Ishikawa (cell line): ENCODE data around the gene KHDC4.

Source experiments
- CEBPB ChIP-seq: IDR thresholded peaks from 2 replicates; pipeline ENCODE4 v1.6.1; 2012
- CREB1 ChIP-seq: IDR thresholded peaks from 2 replicates; pipeline ENCODE4 v1.6.1; 2012; ENCODE audit warnings: low read depth
- EP300 ChIP-seq: IDR thresholded peaks from 2 replicates; pipeline ENCODE4 v1.6.1; 2012; ENCODE audit warnings: borderline replicate concordance
- NFIC ChIP-seq: IDR thresholded peaks from 2 replicates; pipeline ENCODE4 v1.6.1; 2012
- RAD21 ChIP-seq: IDR thresholded peaks from 2 replicates; pipeline ENCODE4 v1.6.1; 2012; ENCODE audit warnings: low read depth
- TCF12 ChIP-seq: IDR thresholded peaks from 2 replicates; pipeline ENCODE4 v1.6.1; 2012; ENCODE audit warnings: low read depth
- TEAD4 ChIP-seq: IDR thresholded peaks from 2 replicates; pipeline ENCODE4 v1.6.1; 2012
- YY1 ChIP-seq: IDR thresholded peaks from 2 replicates; pipeline ENCODE4 v1.6.1; 2012; ENCODE audit warnings: low read depth
- ZBTB7A ChIP-seq: IDR thresholded peaks from 2 replicates; pipeline ENCODE4 v1.6.1; 2012; ENCODE audit warnings: low read depth
- TF ChIP-seq, protein P1 (sequence below): IDR thresholded peaks from 2 replicates; pipeline ENCODE4 v1.6.1; 2012; ENCODE audit warnings: low read depth, mild to moderate bottlenecking
- TF ChIP-seq, protein P2 (sequence below): IDR thresholded peaks from 2 replicates; pipeline ENCODE4 v1.6.1; 2012
- TF ChIP-seq, protein P3 (sequence below): IDR thresholded peaks from 2 replicates; pipeline ENCODE4 v1.6.1; 2012

DNA sequence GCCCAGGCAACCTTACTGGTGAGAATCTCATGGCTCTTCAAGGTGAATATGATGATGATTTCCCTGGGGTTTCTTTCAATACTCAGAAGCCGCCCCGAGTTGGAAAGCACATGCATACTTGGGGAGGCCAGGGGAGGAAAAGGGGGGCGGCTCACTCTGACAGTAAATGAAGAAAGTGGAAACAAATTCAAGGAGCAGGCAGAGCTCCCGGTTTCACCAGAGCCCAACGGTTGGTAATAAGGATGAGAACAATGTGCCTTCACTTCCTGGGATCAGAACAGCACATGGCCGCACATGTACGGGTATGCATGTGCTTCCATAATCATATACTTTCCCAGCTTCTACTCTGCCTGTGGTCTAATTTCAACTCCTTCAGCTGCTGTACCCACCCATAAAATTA is 47.9 kb upstream of the KHDC4 start:
- no peak for TF ChIP-seq CEBPB
- no peak for TF ChIP-seq TEAD4
- TF ChIP-seq, protein P1, sequence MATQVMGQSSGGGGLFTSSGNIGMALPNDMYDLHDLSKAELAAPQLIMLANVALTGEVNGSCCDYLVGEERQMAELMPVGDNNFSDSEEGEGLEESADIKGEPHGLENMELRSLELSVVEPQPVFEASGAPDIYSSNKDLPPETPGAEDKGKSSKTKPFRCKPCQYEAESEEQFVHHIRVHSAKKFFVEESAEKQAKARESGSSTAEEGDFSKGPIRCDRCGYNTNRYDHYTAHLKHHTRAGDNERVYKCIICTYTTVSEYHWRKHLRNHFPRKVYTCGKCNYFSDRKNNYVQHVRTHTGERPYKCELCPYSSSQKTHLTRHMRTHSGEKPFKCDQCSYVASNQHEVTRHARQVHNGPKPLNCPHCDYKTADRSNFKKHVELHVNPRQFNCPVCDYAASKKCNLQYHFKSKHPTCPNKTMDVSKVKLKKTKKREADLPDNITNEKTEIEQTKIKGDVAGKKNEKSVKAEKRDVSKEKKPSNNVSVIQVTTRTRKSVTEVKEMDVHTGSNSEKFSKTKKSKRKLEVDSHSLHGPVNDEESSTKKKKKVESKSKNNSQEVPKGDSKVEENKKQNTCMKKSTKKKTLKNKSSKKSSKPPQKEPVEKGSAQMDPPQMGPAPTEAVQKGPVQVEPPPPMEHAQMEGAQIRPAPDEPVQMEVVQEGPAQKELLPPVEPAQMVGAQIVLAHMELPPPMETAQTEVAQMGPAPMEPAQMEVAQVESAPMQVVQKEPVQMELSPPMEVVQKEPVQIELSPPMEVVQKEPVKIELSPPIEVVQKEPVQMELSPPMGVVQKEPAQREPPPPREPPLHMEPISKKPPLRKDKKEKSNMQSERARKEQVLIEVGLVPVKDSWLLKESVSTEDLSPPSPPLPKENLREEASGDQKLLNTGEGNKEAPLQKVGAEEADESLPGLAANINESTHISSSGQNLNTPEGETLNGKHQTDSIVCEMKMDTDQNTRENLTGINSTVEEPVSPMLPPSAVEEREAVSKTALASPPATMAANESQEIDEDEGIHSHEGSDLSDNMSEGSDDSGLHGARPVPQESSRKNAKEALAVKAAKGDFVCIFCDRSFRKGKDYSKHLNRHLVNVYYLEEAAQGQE, result no peak
- TF ChIP-seq CREB1, result no peak
- TF ChIP-seq, protein P2, sequence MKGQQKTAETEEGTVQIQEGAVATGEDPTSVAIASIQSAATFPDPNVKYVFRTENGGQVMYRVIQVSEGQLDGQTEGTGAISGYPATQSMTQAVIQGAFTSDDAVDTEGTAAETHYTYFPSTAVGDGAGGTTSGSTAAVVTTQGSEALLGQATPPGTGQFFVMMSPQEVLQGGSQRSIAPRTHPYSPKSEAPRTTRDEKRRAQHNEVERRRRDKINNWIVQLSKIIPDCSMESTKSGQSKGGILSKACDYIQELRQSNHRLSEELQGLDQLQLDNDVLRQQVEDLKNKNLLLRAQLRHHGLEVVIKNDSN, result no peak
- no peak for TF ChIP-seq RAD21
- TF ChIP-seq NFIC, result no peak
- no peak for TF ChIP-seq YY1
- TF ChIP-seq, protein P3, sequence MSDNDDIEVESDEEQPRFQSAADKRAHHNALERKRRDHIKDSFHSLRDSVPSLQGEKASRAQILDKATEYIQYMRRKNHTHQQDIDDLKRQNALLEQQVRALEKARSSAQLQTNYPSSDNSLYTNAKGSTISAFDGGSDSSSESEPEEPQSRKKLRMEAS, result no peak
- no peak for TF ChIP-seq EP300
- TF ChIP-seq TCF12, result no peak
- TF ChIP-seq ZBTB7A, result no peak
